ENCODE measurements around the gene XRN1.
"Not testable (repeated sequence)": the region's sequence is repeated elsewhere in the genome, so short reads cannot be mapped to it uniquely, and the experiment has no call there.

Gene XRN1, protein sequence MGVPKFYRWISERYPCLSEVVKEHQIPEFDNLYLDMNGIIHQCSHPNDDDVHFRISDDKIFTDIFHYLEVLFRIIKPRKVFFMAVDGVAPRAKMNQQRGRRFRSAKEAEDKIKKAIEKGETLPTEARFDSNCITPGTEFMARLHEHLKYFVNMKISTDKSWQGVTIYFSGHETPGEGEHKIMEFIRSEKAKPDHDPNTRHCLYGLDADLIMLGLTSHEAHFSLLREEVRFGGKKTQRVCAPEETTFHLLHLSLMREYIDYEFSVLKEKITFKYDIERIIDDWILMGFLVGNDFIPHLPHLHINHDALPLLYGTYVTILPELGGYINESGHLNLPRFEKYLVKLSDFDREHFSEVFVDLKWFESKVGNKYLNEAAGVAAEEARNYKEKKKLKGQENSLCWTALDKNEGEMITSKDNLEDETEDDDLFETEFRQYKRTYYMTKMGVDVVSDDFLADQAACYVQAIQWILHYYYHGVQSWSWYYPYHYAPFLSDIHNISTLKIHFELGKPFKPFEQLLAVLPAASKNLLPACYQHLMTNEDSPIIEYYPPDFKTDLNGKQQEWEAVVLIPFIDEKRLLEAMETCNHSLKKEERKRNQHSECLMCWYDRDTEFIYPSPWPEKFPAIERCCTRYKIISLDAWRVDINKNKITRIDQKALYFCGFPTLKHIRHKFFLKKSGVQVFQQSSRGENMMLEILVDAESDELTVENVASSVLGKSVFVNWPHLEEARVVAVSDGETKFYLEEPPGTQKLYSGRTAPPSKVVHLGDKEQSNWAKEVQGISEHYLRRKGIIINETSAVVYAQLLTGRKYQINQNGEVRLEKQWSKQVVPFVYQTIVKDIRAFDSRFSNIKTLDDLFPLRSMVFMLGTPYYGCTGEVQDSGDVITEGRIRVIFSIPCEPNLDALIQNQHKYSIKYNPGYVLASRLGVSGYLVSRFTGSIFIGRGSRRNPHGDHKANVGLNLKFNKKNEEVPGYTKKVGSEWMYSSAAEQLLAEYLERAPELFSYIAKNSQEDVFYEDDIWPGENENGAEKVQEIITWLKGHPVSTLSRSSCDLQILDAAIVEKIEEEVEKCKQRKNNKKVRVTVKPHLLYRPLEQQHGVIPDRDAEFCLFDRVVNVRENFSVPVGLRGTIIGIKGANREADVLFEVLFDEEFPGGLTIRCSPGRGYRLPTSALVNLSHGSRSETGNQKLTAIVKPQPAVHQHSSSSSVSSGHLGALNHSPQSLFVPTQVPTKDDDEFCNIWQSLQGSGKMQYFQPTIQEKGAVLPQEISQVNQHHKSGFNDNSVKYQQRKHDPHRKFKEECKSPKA (N-terminal part only)

DNA sequence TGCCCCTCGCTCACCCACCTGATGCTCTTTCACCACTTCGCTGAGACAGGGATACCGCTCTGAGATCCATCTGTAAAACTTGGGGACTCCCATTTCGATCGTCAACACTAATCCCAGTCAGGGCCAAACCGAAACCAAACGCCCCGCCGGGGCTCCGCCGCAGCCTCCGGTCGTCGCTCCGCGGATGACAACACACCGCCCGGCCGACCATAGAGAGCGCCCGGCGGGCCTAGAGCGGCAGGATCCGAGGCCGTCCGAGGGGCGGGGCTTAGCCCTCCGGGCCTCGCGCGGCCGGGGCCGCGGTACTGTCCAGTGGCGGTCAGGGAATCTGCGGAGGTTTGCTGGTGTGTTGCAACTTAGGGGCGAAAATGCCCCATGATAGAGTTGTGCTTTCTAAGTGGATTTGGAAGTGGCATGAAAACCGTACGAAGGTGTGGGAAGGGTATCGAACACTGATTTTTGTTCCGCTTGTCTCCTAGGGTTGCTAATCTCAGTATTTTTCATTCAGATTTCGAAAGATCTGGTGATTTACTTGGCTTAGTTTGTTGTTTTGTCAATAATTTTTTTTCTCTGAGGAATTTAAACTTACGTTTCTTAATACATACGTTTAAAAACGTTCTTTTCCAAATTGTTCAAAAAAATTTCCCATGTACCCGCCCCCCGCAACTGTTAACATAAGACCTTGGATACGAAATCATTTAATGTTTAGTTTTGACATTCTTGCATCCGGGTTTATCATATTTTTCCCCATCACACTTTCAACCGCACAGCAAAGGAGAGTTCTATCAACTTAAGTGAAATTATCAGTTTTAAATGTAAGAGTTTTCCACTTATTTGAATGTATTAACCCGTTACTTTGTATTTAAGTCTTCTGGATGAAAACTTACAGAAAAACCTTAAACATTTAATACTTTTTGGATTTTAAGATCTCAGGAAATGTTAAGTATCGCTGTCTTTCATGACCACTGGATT is at the start of gene XRN1:
XRN1 (minus strand) TSS at position 186 of the 972 bp plus-strand sequence; CDS start at position 93, 93 bp downstream.
- peak; percentile 94 for DNase-seq (ENCODE audit: low read depth)

DNA sequence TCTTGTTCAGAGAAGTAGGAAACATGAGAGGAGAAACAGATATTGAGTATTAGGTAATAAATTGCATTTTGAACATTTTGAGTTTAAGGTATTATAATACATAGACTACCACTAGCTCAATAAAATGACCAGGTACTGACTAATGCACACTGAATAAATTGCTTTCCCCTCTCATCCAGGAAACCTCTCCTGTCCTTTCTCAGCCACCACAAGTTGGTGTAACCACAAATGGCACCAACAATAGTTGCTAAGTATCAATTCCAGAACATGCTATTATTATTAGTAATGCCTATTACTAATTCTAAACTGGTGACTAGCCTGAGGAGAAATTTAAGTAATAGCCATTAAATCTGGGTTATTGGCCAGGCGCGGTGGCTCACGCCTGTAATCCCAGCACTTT is 47.3 kb upstream of the XRN1 start:
- no peak for DNase-seq (ENCODE audit: low read depth)

DNA sequence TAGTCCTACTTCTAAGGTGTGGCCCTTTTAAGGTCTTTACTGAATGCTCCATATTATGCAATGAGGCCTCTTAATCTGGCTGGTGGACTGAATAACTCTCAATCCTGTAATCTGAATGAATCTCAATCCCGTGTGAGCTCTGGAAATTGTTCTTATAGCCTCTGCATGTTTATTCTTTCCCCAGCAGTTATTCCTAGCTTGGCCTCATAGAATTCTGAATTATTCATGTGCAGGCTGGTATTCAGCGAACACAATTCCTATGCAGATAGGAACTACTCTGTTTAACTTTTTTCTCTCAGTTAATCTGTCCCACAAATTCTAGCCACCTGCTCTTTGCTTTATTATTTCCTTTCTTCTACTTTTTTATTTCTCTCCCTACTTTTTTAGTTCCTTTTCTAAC is 44.3 kb upstream of the XRN1 start:
- DNase-seq (ENCODE audit: low read depth): no peak

DNA sequence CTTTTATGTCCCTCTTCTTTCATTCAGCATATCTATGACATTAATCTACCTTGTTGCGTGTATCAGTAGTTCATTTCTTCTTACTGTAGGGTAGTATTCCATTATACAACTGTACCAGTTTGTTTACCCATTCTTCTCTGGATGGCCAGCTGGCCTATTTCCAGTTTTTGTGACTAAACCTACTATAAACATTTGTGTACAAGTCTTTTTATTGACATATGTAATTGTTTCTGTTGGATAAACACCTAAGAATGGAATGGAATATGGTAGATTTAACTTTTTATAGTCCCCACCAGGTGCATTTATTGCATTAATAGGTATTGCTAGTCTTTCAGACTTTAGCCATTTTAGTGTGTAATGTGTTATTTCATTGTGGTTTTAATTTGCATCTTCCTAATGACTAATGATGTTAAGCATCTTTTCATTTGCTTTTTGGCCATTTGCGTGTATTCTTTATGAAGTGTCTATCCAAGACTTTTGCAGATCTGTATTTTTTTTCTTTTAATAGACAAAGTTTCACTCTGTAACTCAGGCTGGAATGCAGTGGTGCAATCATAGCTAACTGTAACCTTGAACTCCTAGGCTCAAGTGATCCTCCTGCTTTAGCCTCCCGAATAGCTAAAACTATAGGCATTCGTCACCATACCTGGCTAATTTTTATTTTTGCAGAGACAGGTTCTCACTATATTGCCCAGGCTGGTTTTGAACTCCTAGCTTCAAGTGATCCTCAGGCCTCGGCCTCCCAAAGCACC is 41.9 kb upstream of the XRN1 start:
- no peak for DNase-seq (ENCODE audit: low read depth)

DNA sequence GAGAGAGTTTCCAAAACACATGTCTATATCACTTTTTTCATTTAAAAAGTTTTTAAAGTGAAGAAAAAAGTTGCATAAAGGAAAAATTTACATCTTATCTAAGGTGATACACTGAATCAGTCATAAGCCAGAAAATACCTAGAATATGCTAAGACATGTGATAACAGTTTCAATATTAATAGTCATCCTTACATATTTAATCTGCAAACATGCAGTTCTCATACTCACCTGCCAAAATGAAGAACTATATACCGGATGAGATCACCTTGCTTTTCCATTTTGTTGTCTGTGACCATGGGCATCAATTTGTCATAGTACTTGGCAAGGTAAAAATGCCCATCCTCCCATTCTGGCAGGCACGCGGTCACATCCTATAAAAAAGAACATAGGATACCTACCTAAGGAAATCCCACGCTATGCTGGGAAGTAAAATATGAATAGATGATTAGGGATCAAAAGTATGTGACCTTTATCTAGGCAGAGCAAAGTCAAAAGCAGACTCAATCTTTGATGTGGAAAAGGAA is 37.1 kb upstream of the XRN1 start:
- no peak for DNase-seq (ENCODE audit: low read depth)

DNA sequence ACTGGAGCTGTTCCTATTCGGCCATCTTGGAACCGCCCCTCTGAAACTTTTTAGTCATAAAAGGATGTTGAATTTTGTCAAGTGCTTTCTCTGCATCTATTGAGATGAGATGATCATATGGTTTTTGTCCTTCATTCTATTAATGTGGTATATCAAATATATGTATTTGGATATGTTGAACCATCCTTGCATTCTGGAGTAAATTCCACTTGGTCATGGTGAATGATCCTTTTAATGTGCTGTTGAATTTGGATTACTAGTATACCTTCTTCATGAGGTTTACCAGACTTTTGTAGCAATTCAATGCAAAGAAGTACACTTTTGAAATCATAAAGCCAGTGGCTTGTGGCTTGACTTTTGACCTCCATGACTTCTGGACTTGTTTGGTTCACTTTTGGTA is 33.4 kb upstream of the XRN1 start:
- no peak for DNase-seq (ENCODE audit: low read depth)

DNA sequence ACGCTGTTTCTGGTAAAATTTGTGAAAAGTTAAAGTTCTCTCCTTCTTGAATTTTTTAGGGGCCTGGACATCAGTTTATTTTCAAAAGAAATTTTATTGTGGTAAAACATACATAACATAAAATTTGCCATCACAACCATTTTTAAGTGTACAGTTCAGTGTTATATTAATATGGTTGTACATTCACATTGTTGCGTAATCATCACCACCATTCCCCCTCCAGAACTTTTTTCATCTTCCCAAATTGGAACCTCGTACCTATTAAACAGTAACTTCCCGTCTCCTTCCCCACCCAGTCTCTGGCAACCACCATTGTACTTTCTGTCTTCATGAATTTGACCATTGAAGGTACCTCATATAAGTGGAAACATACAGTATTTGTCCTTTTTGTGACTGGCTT is 23.0 kb upstream of the XRN1 start:
- no peak for DNase-seq (ENCODE audit: low read depth)

DNA sequence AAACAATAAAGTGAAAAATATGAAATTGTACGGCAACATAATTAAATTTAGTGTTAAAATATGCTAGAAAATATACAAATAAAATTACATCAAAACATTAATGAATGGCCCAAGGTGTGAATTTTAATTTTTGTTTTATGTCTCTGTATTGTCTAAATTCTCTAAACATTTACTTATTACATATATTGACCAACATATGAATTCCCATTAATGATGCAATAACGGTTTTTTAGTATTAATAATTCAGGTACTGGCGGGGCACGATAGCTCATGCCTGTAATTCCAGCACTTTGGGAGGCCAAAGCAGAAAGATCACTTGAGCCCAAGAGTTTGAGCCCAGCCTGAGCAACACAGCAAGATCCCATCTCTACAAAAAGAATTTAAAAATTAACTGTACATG is 20.6 kb upstream of the XRN1 start:
- no peak for DNase-seq (ENCODE audit: low read depth)

DNA sequence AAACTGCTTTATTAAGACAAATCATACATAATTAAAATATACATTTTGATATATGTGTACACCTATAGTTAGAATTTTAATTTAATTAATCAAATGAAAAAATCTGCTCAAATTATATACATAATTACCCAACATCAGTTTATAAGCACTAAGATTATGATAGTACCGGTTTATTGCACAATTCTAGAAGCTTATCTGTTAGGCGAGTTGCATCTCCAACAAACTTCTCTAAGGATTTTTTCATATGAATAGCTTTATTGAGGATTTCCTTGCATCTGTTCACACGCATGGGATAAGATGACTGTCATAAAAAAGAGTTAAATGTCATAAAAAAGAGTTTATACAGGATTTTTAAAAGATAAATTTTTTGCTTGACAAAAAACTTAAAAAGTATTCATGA is 19.9 kb upstream of the XRN1 start:
- DNase-seq (ENCODE audit: low read depth): no peak

DNA sequence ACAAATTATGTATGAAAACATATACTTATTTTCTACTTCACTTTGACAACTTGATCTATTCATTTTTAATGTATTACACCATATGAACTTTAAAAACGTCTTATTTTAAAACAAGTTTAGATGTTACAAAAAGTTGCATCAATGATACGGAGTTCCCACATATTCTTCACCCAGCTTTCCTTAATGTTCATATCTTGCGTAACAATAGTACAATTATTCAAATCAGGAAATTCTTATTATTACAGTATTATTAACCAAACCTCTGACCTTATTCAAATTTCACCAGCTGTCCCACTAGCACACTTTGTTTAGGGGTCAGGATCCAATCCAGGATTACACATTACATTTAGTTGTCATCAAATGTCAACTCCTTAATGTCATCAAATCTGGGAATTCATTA is 12.9 kb upstream of the XRN1 start:
- DNase-seq (ENCODE audit: low read depth): no peak

DNA sequence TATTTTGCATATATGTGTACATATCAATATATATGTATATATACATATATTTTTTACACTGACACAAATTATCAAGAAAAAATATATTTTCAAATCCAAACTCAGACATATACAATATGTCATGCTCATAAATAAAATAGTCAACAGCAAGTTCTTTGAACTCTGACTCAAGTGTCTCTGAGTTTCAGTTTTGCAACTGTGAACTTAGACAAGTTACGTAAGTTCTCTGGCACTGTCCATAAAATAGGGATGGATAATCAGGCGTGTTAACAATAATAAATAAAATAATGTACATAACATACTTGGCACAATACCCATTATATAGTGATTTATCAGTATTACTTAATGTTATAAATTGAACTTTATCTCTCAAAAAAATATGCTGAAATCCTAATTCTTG is 12.1 kb upstream of the XRN1 start:
- no peak for DNase-seq (ENCODE audit: low read depth)

DNA sequence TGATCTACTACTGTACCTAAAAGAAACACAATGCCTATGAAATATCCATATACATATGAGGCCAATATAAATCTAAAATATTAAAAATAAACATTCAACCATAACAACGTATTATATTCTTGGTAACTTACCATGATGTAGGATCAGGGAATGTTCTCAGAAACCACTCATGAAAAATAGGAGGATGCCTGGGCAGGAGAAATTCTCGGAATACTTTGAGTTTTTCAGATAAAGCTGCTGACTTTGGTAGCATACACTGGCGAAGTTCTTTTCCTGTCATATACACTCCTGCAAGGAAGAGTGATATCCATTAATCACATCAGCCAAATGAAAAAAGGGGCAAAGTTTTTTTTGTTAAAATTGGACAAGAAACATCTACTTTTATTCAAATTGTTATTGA is 11.3 kb upstream of the XRN1 start:
- no peak for DNase-seq (ENCODE audit: low read depth)

DNA sequence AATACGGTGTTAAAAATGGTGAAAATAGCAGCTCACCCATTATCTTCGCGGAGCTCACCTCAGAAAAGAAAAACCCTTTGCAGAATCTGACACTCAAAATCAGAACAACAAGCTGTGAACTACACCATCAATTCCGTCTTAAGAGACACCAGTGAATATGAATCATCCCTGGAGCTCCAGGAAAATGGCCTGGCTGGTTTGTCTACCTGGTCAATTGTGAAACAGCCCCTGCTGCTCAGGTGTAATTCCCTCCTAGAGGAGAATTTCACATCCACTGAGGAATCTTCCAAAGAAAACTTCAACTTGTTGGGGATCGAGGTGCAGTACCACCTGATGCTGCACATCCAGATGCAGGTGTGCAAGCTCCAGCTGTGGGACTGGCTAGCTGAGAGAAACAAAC is 3.0 kb upstream of the XRN1 start:
- no peak for DNase-seq (ENCODE audit: low read depth)

DNA sequence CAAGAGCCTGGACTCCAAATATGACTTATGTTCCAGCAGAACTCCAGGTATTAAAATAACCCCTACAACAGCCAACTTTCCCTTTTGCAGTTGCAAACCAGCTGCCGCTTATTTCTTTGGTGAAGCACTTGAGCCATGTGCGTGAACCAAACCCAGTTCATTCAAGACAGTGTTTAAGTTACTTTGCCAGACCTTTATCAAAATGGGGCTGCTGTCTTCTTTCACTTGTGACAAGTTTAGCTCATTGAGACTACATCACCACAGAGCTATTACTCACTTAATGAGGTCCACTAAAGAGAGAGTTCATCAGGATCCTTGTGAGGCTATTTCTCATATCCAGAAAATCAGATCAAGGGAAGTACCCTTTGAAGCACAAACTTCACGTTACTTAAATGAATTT is 2.4 kb upstream of the XRN1 start:
- no peak for DNase-seq (ENCODE audit: low read depth)

DNA sequence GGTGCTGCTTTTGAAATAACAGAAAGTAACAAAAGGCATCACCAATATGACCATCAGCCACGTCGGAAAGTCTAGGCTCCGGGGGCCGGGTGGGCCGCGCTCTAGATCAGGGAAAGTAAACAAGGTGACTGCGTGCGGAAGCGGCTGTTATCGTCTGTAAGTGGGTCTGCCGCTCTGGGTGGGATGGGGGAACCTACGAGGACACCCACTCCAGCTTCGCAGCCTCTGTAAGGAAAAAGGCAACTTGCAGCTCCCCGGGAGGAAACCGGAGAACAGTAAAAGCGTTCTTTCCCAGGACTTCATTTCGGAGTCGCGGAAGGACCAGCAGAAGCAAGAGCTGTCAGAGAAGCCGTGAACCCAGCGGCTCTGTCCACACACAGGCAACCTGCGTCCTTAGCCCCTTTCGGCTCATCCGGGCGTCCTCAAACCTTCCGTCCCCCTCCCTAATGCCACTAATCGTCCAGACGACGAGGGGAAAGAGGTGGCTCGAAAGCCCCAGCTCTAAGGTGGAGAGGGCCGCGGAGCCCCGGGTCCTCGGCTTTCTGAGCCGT is 461 bp downstream of the XRN1 start:
- DNase-seq (ENCODE audit: low read depth): peak; percentile 64

DNA sequence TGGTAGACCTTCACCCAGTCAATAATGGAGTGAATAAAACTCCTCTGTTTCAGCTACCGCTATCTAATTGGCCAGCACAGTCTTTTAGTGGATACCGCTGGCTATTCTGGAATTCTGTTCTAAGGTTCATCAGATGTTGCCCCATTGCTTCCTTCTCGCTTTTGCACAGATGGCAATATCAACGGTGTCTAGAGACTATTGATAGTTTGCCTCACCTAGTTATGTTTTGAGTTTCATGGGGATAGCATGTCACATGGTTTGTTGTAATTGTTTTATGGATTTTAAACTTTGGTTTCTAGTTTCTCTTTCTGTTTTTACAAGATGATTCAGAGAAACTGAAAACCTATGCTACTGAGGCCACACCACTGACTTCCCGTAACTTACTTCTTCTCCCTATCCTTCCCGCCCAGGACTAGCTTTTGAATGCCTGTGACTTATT is 2.0 kb downstream of the XRN1 start:
- peak; percentile 59 for DNase-seq (ENCODE audit: low read depth)

DNA sequence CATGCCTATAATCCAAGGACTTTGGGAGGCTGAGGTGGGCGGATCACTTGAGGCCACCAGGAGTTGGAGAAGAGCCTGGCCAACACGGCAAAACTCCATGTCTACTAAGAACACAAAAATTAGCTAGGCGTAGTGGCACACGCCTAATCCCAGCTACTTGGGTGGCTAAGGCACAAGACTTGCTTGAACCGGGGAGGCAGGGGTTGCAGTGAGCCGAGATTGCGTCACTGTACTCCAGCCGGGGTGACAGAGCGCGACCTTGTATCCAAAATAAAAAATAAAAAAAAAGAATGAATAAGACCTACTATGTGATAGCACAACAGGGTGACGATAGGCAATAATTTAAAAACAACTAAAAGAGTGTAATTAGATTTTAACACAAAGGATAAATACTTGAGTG is 3.5 kb downstream of the XRN1 start:
- DNase-seq (ENCODE audit: low read depth): no peak

DNA sequence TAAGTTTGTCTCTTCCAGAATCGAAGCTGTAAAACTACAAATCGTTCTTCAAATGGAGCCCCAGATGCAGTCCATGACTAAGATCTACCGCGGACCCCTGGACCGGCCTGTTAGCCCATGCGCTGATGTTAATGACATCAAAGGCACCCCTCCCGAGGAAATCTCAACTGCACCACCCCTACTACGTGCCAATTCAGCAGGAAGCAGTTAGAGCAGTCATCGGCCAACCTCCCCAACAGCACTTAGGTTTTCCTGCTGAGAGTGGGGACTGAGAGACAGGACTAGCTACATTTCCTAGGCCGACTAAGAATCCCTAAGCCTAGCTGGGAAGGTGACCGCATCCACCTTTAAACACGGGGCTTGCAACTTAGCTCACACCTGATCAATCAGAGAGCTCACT is 4.8 kb downstream of the XRN1 start:
- not testable (repeated sequence) for DNase-seq (ENCODE audit: low read depth)

DNA sequence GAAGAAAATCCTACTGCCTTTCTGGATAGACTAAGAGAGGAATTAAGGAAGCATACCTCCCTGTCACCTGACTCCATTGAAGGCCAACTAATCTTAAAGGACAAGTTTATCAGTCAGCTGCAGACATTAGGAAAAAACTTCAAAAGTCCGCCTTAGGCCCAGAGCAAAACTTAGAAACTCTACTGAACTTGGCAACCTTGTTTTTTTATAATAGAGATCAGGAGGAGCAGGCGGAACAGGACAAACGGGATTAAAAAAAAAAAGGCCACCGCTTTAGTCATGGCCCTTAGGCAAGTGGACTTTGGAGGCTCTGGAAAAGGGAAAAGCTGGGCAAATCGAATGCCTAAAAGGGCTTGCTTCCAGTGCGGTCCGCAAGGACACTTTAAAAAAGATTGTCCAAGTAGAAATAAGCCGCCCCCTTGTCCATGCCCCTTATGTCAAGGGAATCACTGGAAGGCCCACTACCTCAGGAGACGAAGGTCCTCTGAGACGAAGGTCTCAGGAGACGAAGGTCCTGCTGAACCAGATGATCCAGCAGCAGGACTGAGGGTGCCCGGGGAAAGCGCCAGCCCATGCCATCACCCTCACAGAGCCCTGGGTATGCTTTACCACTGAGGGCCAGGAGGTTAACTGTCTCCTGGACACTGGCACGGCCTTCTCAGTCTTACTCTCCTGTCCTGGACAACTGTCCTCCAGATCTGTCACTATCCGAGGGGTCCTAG is 8.2 kb downstream of the XRN1 start:
- DNase-seq (ENCODE audit: low read depth): not testable (repeated sequence)
